ENCODE results near the gene TSC2. TPM values are rescaled to one million over a fixed set of nuclear protein-coding genes. Genes with fewer than 3 reads are reported as not detected.

The TSC2 gene
- total RNA-seq, 1 experiment from 2014 or later = 42.6 TPM

GRCh38 chr16:2076072-2076865 is 28.5 kb downstream of the TSC2 start:
- Histone ChIP-seq H3K4me3 (ENCODE audit: insufficient read depth, low read depth, low read length) (no peak overlapping the region), H3K36me3 (replicated peaks; ENCODE audit: control insufficient read depth, insufficient read depth, low read length) (peaks cover 4% of the 10 kb centered on the region), H3K27me3 (ENCODE audit: control insufficient read depth, insufficient read depth, low read length) (no peaks in the 10 kb centered on the region)
- no peak for DNase-seq

- H3K4me3 ChIP-seq (ENCODE audit: insufficient read depth, low read depth, low read length) = no peak overlapping the region
- no peaks in the 10 kb centered on the region for H3K27me3 ChIP-seq (ENCODE audit: control insufficient read depth, insufficient read depth, low read length)
- no peak for DNase-seq
- peaks cover 4% of the 10 kb centered on the region for H3K36me3 ChIP-seq (replicated peaks; ENCODE audit: control insufficient read depth, insufficient read depth, low read length)
Observed at GRCh38 chr16:2077016-2077415, 29.2 kb downstream of the TSC2 start.

GRCh38 chr16:2077696-2078095 is 29.9 kb downstream of the TSC2 start:
- no peak overlapping the region for H3K4me3 ChIP-seq (ENCODE audit: insufficient read depth, low read depth, low read length)
- DNase-seq = peak; percentile 69
- no peaks in the 10 kb centered on the region for H3K27me3 ChIP-seq (ENCODE audit: control insufficient read depth, insufficient read depth, low read length)
- H3K36me3 ChIP-seq (replicated peaks; ENCODE audit: control insufficient read depth, insufficient read depth, low read length) = peaks cover 6% of the 10 kb centered on the region

- no peak for DNase-seq
- Histone ChIP-seq H3K27me3 (ENCODE audit: control insufficient read depth, insufficient read depth, low read length) (no peaks in the 10 kb centered on the region), H3K4me3 (ENCODE audit: insufficient read depth, low read depth, low read length) (no peak overlapping the region), H3K36me3 (replicated peaks; ENCODE audit: control insufficient read depth, insufficient read depth, low read length) (peaks cover 5% of the 10 kb centered on the region)
Observed at GRCh38 chr16:2078096-2078495, 30.3 kb downstream of the TSC2 start.

GRCh38 chr16:2078691-2079090 is 30.9 kb downstream of the TSC2 start:
- no peak for DNase-seq
- H3K27me3 ChIP-seq (ENCODE audit: control insufficient read depth, insufficient read depth, low read length) = no peaks in the 10 kb centered on the region
- peaks cover 3% of the 10 kb centered on the region for H3K36me3 ChIP-seq (replicated peaks; ENCODE audit: control insufficient read depth, insufficient read depth, low read length)
- H3K4me3 ChIP-seq (ENCODE audit: insufficient read depth, low read depth, low read length) = no peak overlapping the region

- H3K4me3 ChIP-seq (ENCODE audit: insufficient read depth, low read depth, low read length) = no peak overlapping the region
Observed at GRCh38 chr16:2079311-2079800, 31.6 kb downstream of the TSC2 start.

GRCh38 chr16:2079991-2080390 is 32.2 kb downstream of the TSC2 start:
- no peak for DNase-seq
- Histone ChIP-seq H3K4me3 (ENCODE audit: insufficient read depth, low read depth, low read length) (no peak overlapping the region), H3K27me3 (ENCODE audit: control insufficient read depth, insufficient read depth, low read length) (no peaks in the 10 kb centered on the region), H3K36me3 (replicated peaks; ENCODE audit: control insufficient read depth, insufficient read depth, low read length) (peaks cover 2% of the 10 kb centered on the region)

More at GRCh38 chr16:2079311-2079800, 31.6 kb downstream of the TSC2 start:
- Histone ChIP-seq H3K27me3 (ENCODE audit: control insufficient read depth, insufficient read depth, low read length) (no peaks in the 10 kb centered on the region), H3K36me3 (replicated peaks; ENCODE audit: control insufficient read depth, insufficient read depth, low read length) (peaks cover 2% of the 10 kb centered on the region)
- peak; percentile 70 for DNase-seq

- peak; percentile 67 for DNase-seq
- Histone ChIP-seq H3K27me3 (ENCODE audit: control insufficient read depth, insufficient read depth, low read length) (no peaks in the 10 kb centered on the region), H3K4me3 (ENCODE audit: insufficient read depth, low read depth, low read length) (no peak overlapping the region), H3K36me3 (replicated peaks; ENCODE audit: control insufficient read depth, insufficient read depth, low read length) (peaks cover 2% of the 10 kb centered on the region)
Observed at GRCh38 chr16:2081201-2082084, 33.7 kb downstream of the TSC2 start.

GRCh38 chr16:2082171-2082982 is 34.6 kb downstream of the TSC2 start:
- peaks cover 2% of the 10 kb centered on the region for H3K36me3 ChIP-seq (replicated peaks; ENCODE audit: control insufficient read depth, insufficient read depth, low read length)
- peak; percentile 78 for DNase-seq
- no peak overlapping the region for H3K4me3 ChIP-seq (ENCODE audit: insufficient read depth, low read depth, low read length)
- H3K27me3 ChIP-seq (ENCODE audit: control insufficient read depth, insufficient read depth, low read length) = no peaks in the 10 kb centered on the region

- Histone ChIP-seq H3K36me3 (replicated peaks; ENCODE audit: control insufficient read depth, insufficient read depth, low read length) (peaks cover 2% of the 10 kb centered on the region), H3K4me3 (ENCODE audit: insufficient read depth, low read depth, low read length) (no peak overlapping the region), H3K27me3 (ENCODE audit: control insufficient read depth, insufficient read depth, low read length) (no peaks in the 10 kb centered on the region)
- peak; percentile 71 for DNase-seq
Observed at GRCh38 chr16:2082983-2083364, 35.2 kb downstream of the TSC2 start.

- H3K4me3 ChIP-seq (ENCODE audit: insufficient read depth, low read depth, low read length) = no peak overlapping the region
- H3K27me3 ChIP-seq (ENCODE audit: control insufficient read depth, insufficient read depth, low read length) = no peaks in the 10 kb centered on the region
- no peak for DNase-seq
- peaks cover 2% of the 10 kb centered on the region for H3K36me3 ChIP-seq (replicated peaks; ENCODE audit: control insufficient read depth, insufficient read depth, low read length)
Observed at GRCh38 chr16:2083409-2083808, 35.6 kb downstream of the TSC2 start.

GRCh38 chr16:2083876-2084780 is 36.3 kb downstream of the TSC2 start:
- no peak for DNase-seq
- Histone ChIP-seq H3K27me3 (ENCODE audit: control insufficient read depth, insufficient read depth, low read length) (no peaks in the 10 kb centered on the region), H3K36me3 (replicated peaks; ENCODE audit: control insufficient read depth, insufficient read depth, low read length) (peaks cover 2% of the 10 kb centered on the region), H3K4me3 (ENCODE audit: insufficient read depth, low read depth, low read length) (no peak overlapping the region)

GRCh38 chr16:2084895-2085625 is 37.3 kb downstream of the TSC2 start:
- peak; percentile 81 for DNase-seq

More at GRCh38 chr16:2084895-2085625, 37.3 kb downstream of the TSC2 start:
- Histone ChIP-seq H3K36me3 (replicated peaks; ENCODE audit: control insufficient read depth, insufficient read depth, low read length) (peaks cover 2% of the 10 kb centered on the region), H3K4me3 (ENCODE audit: insufficient read depth, low read depth, low read length) (no peak overlapping the region), H3K27me3 (ENCODE audit: control insufficient read depth, insufficient read depth, low read length) (no peaks in the 10 kb centered on the region)
